ENCODE results near the gene TMCC3. TPM values are rescaled to one million over a fixed set of nuclear protein-coding genes. Genes with fewer than 3 reads are reported as not detected.
A peak's percentile ranks its signal among the peaks of the same experiment; 100 is the strongest.

The TMCC3 gene
- total and polyA plus RNA-seq, 11 donors = 0.69 to 8.2 (median 2.9) TPM

DNA sequence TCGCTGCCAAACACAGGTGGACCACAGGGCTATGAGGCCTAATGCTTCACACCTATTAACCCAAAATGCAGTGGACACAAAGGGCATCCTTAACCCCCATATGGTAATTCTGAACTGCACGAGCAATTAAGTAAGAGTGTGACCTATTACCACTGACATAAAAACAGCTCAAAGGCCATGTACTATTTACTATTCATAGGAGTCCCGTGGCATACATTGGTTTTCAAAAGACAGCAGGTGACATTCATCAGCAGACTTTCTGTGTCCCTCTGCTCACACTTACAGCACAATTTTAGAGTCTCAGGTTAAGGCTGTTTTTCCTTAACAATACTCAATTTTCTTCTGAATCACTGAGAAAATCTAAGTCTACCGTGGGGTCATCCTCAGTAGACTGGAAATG is 23.1 kb upstream of the TMCC3 start:
- H3K27ac ChIP-seq = peak overlapping the region in 3 of 12 donors; percentile 6 to 39 (median 34)
- no peak overlapping the region for H3K4me3 ChIP-seq
- ATAC-seq = no peak
- no peaks in the 10 kb centered on the region for H3K27me3 ChIP-seq
- no peaks in the 10 kb centered on the region for H3K9me3 ChIP-seq
- intact Hi-C loops (cut with DNase I) = no loop called here
- 60 to 78% (median 67%) methylated on average over 4 of the region's 4 CpGs for WGBS, 4 donors
- no peak for DNase-seq
- TF ChIP-seq, protein P1, sequence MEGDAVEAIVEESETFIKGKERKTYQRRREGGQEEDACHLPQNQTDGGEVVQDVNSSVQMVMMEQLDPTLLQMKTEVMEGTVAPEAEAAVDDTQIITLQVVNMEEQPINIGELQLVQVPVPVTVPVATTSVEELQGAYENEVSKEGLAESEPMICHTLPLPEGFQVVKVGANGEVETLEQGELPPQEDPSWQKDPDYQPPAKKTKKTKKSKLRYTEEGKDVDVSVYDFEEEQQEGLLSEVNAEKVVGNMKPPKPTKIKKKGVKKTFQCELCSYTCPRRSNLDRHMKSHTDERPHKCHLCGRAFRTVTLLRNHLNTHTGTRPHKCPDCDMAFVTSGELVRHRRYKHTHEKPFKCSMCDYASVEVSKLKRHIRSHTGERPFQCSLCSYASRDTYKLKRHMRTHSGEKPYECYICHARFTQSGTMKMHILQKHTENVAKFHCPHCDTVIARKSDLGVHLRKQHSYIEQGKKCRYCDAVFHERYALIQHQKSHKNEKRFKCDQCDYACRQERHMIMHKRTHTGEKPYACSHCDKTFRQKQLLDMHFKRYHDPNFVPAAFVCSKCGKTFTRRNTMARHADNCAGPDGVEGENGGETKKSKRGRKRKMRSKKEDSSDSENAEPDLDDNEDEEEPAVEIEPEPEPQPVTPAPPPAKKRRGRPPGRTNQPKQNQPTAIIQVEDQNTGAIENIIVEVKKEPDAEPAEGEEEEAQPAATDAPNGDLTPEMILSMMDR (IDR thresholded peaks at IDR 0.05) = no peak
- no peak for TF ChIP-seq POLR2A (IDR thresholded peaks at IDR 0.05)
- H3K4me1 ChIP-seq = peaks cover 0 to 53% (median 7%) of the 10 kb centered on the region in 12 donors
- no peaks in the 10 kb centered on the region for H3K36me3 ChIP-seq

DNA sequence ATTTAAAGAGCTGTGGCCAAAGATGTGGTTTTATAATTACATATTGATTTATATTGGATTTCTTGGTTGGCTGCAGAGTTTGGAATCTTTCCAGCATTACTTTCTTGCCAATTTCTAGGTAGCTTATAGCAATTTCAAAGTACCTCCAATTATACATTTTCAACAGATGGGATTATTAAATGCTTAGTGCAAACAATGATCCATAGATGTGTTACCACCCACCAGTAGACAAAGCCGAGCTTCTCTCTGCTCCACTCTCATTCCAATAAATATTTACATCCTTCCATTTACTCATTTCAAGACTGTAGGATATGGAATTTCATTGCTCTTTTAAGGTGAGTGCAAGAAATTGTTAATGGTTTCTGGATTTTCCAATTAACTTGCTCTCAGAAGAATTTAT is 21.6 kb upstream of the TMCC3 start:
- DNase-seq = no peak
- H3K4me3 ChIP-seq = no peak overlapping the region
- intact Hi-C loops (cut with DNase I) = no loop called here
- H3K27ac ChIP-seq = no peak overlapping the region
- peaks cover 0 to 37% (median 7%) of the 10 kb centered on the region in 12 donors for H3K4me1 ChIP-seq
- no peak for ATAC-seq
- no peaks in the 10 kb centered on the region for H3K9me3 ChIP-seq
- H3K27me3 ChIP-seq = no peaks in the 10 kb centered on the region
- no peaks in the 10 kb centered on the region for H3K36me3 ChIP-seq
- WGBS, 4 donors = 88 to 100% (median 95%) methylated on average over 1 of the region's 1 CpG
- TF ChIP-seq, protein P1 (IDR thresholded peaks at IDR 0.05) = no peak
- TF ChIP-seq POLR2A (IDR thresholded peaks at IDR 0.05) = no peak

DNA sequence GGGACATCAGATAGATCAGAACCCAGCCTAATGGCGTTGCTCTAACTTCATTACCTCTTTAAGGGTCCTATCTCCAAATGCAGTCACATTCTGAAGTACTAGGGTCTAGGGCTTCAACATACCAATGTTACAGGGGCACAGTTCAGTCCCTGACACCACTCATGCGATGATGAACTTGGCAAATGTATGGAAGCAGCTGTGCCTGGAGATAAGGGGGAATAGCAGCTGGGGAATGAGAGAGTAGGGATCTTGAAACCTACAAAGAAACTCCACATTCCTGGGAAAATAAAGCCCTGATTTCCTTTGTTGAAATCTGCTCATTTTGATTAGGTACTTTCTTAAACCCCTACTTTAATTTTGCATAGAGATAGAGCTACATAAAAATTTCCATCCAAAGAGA is 20.5 kb upstream of the TMCC3 start:
- WGBS, 4 donors = 66 to 91% (median 73%) methylated on average over 2 of the region's 2 CpGs
- H3K4me3 ChIP-seq = no peak overlapping the region

DNA sequence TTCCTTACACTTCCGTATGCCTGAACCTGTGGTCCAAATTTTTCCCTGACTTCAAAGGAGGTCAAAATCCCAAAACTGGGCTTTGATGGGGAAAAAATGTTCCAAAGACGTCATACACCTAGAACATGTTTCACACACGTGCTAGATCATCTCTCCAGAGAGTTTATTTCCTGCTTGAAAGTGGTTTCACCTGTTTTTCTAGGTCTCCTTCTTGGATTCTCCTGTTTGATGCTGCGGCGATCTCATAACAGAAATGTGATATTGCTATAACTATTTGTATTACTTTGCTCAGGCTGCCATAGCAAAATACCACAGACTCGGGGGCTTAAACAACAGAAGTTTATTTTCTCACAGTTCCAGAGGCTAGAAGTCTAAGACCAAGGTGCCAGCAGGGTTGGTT is 19.7 kb upstream of the TMCC3 start:
- Histone ChIP-seq H3K27me3 (no peaks in the 10 kb centered on the region), H3K9me3 (no peaks in the 10 kb centered on the region), H3K36me3 (no peaks in the 10 kb centered on the region), H3K27ac (no peak overlapping the region), H3K4me1 (peaks cover 0 to 20% (median 7%) of the 10 kb centered on the region in 12 donors), H3K4me3 (no peak overlapping the region)
- WGBS, 4 donors = 86 to 94% (median 88%) methylated on average over 6 of the region's 6 CpGs
- TF ChIP-seq POLR2A (IDR thresholded peaks at IDR 0.05) = no peak
- TF ChIP-seq, protein P1 (IDR thresholded peaks at IDR 0.05) = no peak
- intact Hi-C loops (cut with DNase I) = no loop called here
- ATAC-seq (no peak), DNase-seq (no peak)

More for the DNA sequence above, 20.5 kb upstream of the TMCC3 start:
- TF ChIP-seq, protein P1 (IDR thresholded peaks at IDR 0.05) = no peak
- no peak for TF ChIP-seq POLR2A (IDR thresholded peaks at IDR 0.05)
- H3K36me3 ChIP-seq = no peaks in the 10 kb centered on the region
- intact Hi-C loops (cut with DNase I) = no loop called here
- peaks cover 0 to 27% (median 7%) of the 10 kb centered on the region in 12 donors for H3K4me1 ChIP-seq
- no peaks in the 10 kb centered on the region for H3K27me3 ChIP-seq
- DNase-seq (no peak), ATAC-seq (no peak)
- H3K27ac ChIP-seq = no peak overlapping the region
- no peaks in the 10 kb centered on the region for H3K9me3 ChIP-seq
